ENCODE results near the gene PJA1. TPM values are rescaled to one million over a fixed set of nuclear protein-coding genes. Genes with fewer than 3 reads are reported as not detected.
A peak's percentile ranks its signal among the peaks of the same experiment; 100 is the strongest.

Gene PJA1
- total and polyA plus RNA-seq, 8 donors = 20.7 to 111 (median 92.0) TPM

DNA sequence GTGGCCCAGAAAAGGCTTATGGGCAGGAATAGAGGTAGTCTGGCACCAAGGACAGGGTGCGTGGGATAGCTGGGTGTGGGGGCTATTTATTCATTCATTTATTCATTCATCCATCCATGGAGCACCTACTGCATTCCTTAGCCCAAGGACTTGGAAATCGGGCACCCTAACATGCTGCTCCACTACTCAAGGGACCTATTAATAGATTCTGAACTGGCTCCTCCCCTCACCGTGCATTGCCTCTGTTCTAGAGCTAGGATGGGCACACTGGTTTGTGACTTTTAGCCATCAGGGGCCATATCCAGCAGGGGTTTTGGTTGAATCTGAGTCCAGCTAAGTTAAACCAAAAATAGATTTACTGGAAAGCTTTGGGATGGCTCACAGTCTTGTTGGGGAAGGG is 30.6 kb upstream of the PJA1 start:
- no peak for ATAC-seq

GRCh38 chrX:69195192-69195591 is 29.9 kb upstream of the PJA1 start:
- peak in 1 of 4 donors; percentile 44 for DNase-seq
- H3K9me3 ChIP-seq = no peaks in the 10 kb centered on the region
- no peaks in the 10 kb centered on the region for H3K4me1 ChIP-seq
- TF ChIP-seq CTCF (IDR thresholded peaks at IDR 0.05) = no peak
- intact Hi-C loops (cut with DNase I) = no loop called here
- H3K27me3 ChIP-seq = no peaks in the 10 kb centered on the region
- no peak for ATAC-seq
- H3K4me3 ChIP-seq = no peak overlapping the region
- no peaks in the 10 kb centered on the region for H3K36me3 ChIP-seq
- H3K27ac ChIP-seq = no peak overlapping the region

More for the DNA sequence above, 30.6 kb upstream of the PJA1 start:
- no peaks in the 10 kb centered on the region for H3K36me3 ChIP-seq
- H3K9me3 ChIP-seq = no peaks in the 10 kb centered on the region
- DNase-seq = no peak
- no peak overlapping the region for H3K4me3 ChIP-seq
- no peaks in the 10 kb centered on the region for H3K27me3 ChIP-seq
- intact Hi-C loops (cut with DNase I) = no loop called here
- no peaks in the 10 kb centered on the region for H3K4me1 ChIP-seq
- TF ChIP-seq CTCF (IDR thresholded peaks at IDR 0.05) = no peak
- H3K27ac ChIP-seq = no peak overlapping the region

GRCh38 chrX:69192603-69193002 is 27.4 kb upstream of the PJA1 start:
- Histone ChIP-seq H3K4me1 (no peaks in the 10 kb centered on the region), H3K27ac (no peak overlapping the region), H3K27me3 (no peaks in the 10 kb centered on the region), H3K36me3 (no peaks in the 10 kb centered on the region), H3K4me3 (no peak overlapping the region), H3K9me3 (no peaks in the 10 kb centered on the region)
- ATAC-seq (no peak), DNase-seq (no peak)
- no peak for TF ChIP-seq CTCF (IDR thresholded peaks at IDR 0.05)
- intact Hi-C loops (cut with DNase I) = no loop called here

- Histone ChIP-seq H3K36me3 (no peaks in the 10 kb centered on the region), H3K4me3 (no peak overlapping the region), H3K4me1 (no peaks in the 10 kb centered on the region), H3K9me3 (no peaks in the 10 kb centered on the region), H3K27ac (no peak overlapping the region), H3K27me3 (no peaks in the 10 kb centered on the region)
- TF ChIP-seq CTCF (IDR thresholded peaks at IDR 0.05) = no peak
- DNase-seq (peak in 3 of 4 donors; percentile 41 to 94 (median 82)), ATAC-seq (peak; percentile 62)
- intact Hi-C loops (cut with DNase I) = no loop called here
These were observed 24.5 kb upstream of the PJA1 start for GRCh38 chrX:69189576-69190371.

GRCh38 chrX:69186651-69187050 is 21.4 kb upstream of the PJA1 start:
- intact Hi-C loops (cut with DNase I) = no loop called here
- no peaks in the 10 kb centered on the region for H3K36me3 ChIP-seq
- H3K9me3 ChIP-seq = no peaks in the 10 kb centered on the region
- DNase-seq (no peak), ATAC-seq (no peak)
- H3K27ac ChIP-seq = no peak overlapping the region
- H3K27me3 ChIP-seq = no peaks in the 10 kb centered on the region
- H3K4me1 ChIP-seq = no peaks in the 10 kb centered on the region
- TF ChIP-seq CTCF (IDR thresholded peaks at IDR 0.05) = no peak
- H3K4me3 ChIP-seq = no peak overlapping the region

All from left lung (tissue), 10 donors.